HepG2 (cell line): ENCODE data around the gene SLC25A44. TPM values are rescaled to one million over a fixed set of nuclear protein-coding genes. Genes with fewer than 3 reads are reported as not detected.

Experiments
- BHLHE40 ChIP-seq: IDR thresholded peaks from 2 replicates; pipeline ENCODE4 v1.6.1; 2011; ENCODE audit warnings: low read length, improper control_type of control experiment
- CBX5 ChIP-seq: sonication (generic); formaldehyde crosslinking; IDR thresholded peaks from 2 replicates; pipeline ENCODE4 v1.4.0; 2020; ENCODE audit warnings: missing genetic modification reagents, borderline replicate concordance
- CENPX ChIP-seq: sonication (generic); formaldehyde crosslinking; IDR thresholded peaks from 2 replicates; pipeline ENCODE4 v1.9.0; 2021; ENCODE audit warnings: mild to moderate bottlenecking, missing genetic modification reagents, moderate library complexity
- ERF ChIP-seq: IDR thresholded peaks from 2 replicates; pipeline ENCODE4 v1.6.1; 2018; ENCODE audit warnings: missing biosample characterization, missing genetic modification reagents
- HNRNPLL ChIP-seq: fragments of 200-400 bp; formaldehyde crosslinking; IDR thresholded peaks from 2 replicates; pipeline ENCODE4 v1.6.1; 2017; ENCODE audit warnings: mild to moderate bottlenecking, low read depth, low read length; ENCODE audit not compliant: poor library complexity, severe bottlenecking
- HOXA3 ChIP-seq: sonication (generic); formaldehyde crosslinking; IDR thresholded peaks from 2 replicates; pipeline ENCODE4 v1.5.0; 2020; ENCODE audit warnings: missing genetic modification reagents
- KDM2A ChIP-seq: sonication (generic); formaldehyde crosslinking; IDR thresholded peaks from 2 replicates; pipeline ENCODE4 v1.4.0; 2020; ENCODE audit warnings: low read depth, missing genetic modification reagents, borderline replicate concordance
- SETDB1 ChIP-seq: sonication (generic); formaldehyde crosslinking; IDR thresholded peaks from 2 replicates; pipeline ENCODE4 v1.5.1; 2020; ENCODE audit warnings: missing genetic modification reagents, mild to moderate bottlenecking, borderline replicate concordance
- TEAD3 ChIP-seq: optimal IDR thresholded peaks from 2 replicates; pipeline ENCODE3; 2016; ENCODE audit warnings: borderline replicate concordance
- ZBTB21 ChIP-seq: sonication (generic); formaldehyde crosslinking; IDR thresholded peaks from 2 replicates; pipeline ENCODE4 v1.4.0; 2020; ENCODE audit warnings: missing genetic modification reagents
- ZFP36L1 ChIP-seq: sonication (generic); formaldehyde crosslinking; IDR thresholded peaks from 2 replicates; pipeline ENCODE4 v1.8.0; 2022; ENCODE audit warnings: mild to moderate bottlenecking, missing genetic modification reagents, moderate library complexity
- ZNF207 ChIP-seq: fragments of 450-650 bp; IDR thresholded peaks from 2 replicates; pipeline ENCODE4 v1.6.1; 2016; ENCODE audit warnings: antibody characterized with exemption, borderline replicate concordance
- ZNF326 ChIP-seq: sonication (generic); formaldehyde crosslinking; IDR thresholded peaks from 2 replicates; pipeline ENCODE4 v1.4.0; 2020; ENCODE audit warnings: missing genetic modification reagents, borderline replicate concordance
- ZNF441 ChIP-seq: sonication (generic); formaldehyde crosslinking; IDR thresholded peaks from 2 replicates; pipeline ENCODE4 v1.7.0; 2021; ENCODE audit warnings: missing genetic modification reagents, borderline replicate concordance
- ZNF484 ChIP-seq: sonication (generic); formaldehyde crosslinking; IDR thresholded peaks from 2 replicates; pipeline ENCODE4 v1.5.1; 2020; ENCODE audit warnings: mild to moderate bottlenecking, low read depth, missing genetic modification reagents, borderline replicate concordance
- ZNF605 ChIP-seq: sonication (generic); formaldehyde crosslinking; IDR thresholded peaks from 2 replicates; pipeline ENCODE4 v1.8.0; 2022; ENCODE audit warnings: mild to moderate bottlenecking, missing genetic modification reagents
- polyA plus RNA-seq, 8 experiments: library from polyadenylated mRNA; depleted of rRNA in 3 of 8; stranded (reverse) in 7 of 8; unstranded in 1 of 8; fragments of >200 nt; fragmentation: Illumina TruSeq in 4 of 8; extraction: Trizol in 4 of 8; gene quantifications; 2 replicates each; pipeline versions ENCODE4 v1.2.1 to v1.2.3, GENCODE V29; 2011 to 2016; ENCODE audit warnings: low read depth in 4 of 8, missing spikeins in 1 of 8, mixed read lengths in 1 of 8; ENCODE audit not compliant: insufficient read depth in 1 of 8
- total RNA-seq, 5 experiments: library from RNA; depleted of rRNA; stranded (reverse); fragments of >200 nt; fragmentation: Illumina TruSeq; extraction: Trizol; gene quantifications; 2 replicates each; pipeline ENCODE4 v1.2.3, GENCODE V29; 2016; ENCODE audit warnings: low read depth in 1 of 5
- TF ChIP-seq, protein P1 (sequence below): sonication (generic); formaldehyde crosslinking; IDR thresholded peaks from 2 replicates; pipeline ENCODE4 v1.4.0; 2020; ENCODE audit warnings: missing genetic modification reagents
- TF ChIP-seq, protein P2 (sequence below): sonication (generic); formaldehyde crosslinking; IDR thresholded peaks from 2 replicates; pipeline ENCODE4 v1.8.1; 2023; ENCODE audit warnings: missing genetic modification reagents, mild to moderate bottlenecking, borderline replicate concordance
- TF ChIP-seq, protein P3 (sequence below): sonication (generic); formaldehyde crosslinking; IDR thresholded peaks from 2 replicates; pipeline ENCODE4 v1.4.0; 2020; ENCODE audit warnings: mild to moderate bottlenecking, missing genetic modification reagents
- TF ChIP-seq, protein P4 (sequence below): sonication (generic); formaldehyde crosslinking; IDR thresholded peaks from 2 replicates; pipeline ENCODE4 v1.4.0; 2020; ENCODE audit warnings: missing genetic modification reagents

SLC25A44 gene
- total and polyA plus RNA-seq, 2 of the 13 experiments (the other 11 are each of a cell fraction or from before 2014, with no cell fraction given): 10.7 to 13.4 TPM

DNA sequence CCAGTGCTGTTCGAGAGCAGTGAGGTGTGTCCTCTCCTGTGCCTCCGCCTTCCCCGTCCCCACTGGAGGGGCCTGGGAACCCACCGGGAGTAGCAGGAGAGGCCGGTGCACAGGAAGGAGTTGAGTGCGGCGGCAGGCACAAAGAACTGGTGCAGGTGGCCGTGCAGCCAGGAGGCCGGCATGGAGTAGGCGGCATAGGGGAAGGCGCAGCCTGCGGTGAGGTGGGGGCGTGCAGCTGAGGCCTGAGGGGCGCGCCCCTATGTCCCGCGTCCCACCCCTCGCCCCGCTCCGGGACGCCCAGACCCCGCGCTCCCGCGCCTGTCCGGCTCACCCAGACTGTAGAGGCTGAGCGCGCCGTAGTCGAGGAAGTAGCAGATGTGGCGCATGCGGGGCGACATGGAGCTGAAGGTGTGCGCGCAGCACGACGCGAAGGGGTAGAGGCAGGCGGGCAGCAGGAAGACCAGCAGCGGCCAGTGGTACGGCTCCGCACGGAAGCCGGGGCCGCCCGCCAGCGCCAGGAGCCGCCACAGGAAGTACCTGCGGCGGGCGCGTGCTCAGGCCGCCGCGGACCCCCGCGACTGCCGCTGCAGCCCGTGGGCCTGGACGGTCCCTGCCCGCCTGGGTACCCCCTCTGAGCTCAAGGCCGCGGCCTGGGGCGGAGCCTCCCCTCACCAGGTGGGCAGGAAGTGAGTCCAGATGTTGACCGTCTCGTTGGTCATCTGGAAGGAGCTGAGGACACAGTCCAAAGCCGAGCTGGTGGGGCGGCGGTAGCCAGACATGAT lies 51.7 kb downstream of the SLC25A44 start (continued):
- TF ChIP-seq, protein P1, sequence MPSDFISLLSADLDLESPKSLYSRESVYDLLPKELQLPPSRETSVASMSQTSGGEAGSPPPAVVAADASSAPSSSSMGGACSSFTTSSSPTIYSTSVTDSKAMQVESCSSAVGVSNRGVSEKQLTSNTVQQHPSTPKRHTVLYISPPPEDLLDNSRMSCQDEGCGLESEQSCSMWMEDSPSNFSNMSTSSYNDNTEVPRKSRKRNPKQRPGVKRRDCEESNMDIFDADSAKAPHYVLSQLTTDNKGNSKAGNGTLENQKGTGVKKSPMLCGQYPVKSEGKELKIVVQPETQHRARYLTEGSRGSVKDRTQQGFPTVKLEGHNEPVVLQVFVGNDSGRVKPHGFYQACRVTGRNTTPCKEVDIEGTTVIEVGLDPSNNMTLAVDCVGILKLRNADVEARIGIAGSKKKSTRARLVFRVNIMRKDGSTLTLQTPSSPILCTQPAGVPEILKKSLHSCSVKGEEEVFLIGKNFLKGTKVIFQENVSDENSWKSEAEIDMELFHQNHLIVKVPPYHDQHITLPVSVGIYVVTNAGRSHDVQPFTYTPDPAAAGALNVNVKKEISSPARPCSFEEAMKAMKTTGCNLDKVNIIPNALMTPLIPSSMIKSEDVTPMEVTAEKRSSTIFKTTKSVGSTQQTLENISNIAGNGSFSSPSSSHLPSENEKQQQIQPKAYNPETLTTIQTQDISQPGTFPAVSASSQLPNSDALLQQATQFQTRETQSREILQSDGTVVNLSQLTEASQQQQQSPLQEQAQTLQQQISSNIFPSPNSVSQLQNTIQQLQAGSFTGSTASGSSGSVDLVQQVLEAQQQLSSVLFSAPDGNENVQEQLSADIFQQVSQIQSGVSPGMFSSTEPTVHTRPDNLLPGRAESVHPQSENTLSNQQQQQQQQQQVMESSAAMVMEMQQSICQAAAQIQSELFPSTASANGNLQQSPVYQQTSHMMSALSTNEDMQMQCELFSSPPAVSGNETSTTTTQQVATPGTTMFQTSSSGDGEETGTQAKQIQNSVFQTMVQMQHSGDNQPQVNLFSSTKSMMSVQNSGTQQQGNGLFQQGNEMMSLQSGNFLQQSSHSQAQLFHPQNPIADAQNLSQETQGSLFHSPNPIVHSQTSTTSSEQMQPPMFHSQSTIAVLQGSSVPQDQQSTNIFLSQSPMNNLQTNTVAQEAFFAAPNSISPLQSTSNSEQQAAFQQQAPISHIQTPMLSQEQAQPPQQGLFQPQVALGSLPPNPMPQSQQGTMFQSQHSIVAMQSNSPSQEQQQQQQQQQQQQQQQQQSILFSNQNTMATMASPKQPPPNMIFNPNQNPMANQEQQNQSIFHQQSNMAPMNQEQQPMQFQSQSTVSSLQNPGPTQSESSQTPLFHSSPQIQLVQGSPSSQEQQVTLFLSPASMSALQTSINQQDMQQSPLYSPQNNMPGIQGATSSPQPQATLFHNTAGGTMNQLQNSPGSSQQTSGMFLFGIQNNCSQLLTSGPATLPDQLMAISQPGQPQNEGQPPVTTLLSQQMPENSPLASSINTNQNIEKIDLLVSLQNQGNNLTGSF (CRISPR knock-in tag): peak; percentile 25; the same call in 1 of the 2 replicates
- TF ChIP-seq ZNF441 (CRISPR knock-in tag): no peak
- 0 out of 2 replicates have a peak, but pooled peaks have one; percentile 63 for TF ChIP-seq ZNF605 (CRISPR knock-in tag)
- TF ChIP-seq TEAD3 (CRISPR knock-in tag): no peak
- TF ChIP-seq ERF (CRISPR knock-in tag): no peak
- no peak for TF ChIP-seq ZNF207
- TF ChIP-seq, protein P2, sequence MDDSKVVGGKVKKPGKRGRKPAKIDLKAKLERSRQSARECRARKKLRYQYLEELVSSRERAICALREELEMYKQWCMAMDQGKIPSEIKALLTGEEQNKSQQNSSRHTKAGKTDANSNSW (CRISPR knock-in tag): no peak
- 0 out of 2 replicates have a peak, but pooled peaks have one; percentile 71 for TF ChIP-seq ZNF326
- no peak for TF ChIP-seq ZBTB21 (CRISPR knock-in tag)
- peak; percentile 70 for TF ChIP-seq HOXA3 (CRISPR knock-in tag)
- TF ChIP-seq CENPX (CRISPR knock-in tag): no peak
- TF ChIP-seq KDM2A (CRISPR knock-in tag): peak; percentile 90
- no peak for TF ChIP-seq BHLHE40
- TF ChIP-seq ZFP36L1 (CRISPR knock-in tag): no peak
- no peak for TF ChIP-seq CBX5 (CRISPR knock-in tag)
- TF ChIP-seq, protein P3, sequence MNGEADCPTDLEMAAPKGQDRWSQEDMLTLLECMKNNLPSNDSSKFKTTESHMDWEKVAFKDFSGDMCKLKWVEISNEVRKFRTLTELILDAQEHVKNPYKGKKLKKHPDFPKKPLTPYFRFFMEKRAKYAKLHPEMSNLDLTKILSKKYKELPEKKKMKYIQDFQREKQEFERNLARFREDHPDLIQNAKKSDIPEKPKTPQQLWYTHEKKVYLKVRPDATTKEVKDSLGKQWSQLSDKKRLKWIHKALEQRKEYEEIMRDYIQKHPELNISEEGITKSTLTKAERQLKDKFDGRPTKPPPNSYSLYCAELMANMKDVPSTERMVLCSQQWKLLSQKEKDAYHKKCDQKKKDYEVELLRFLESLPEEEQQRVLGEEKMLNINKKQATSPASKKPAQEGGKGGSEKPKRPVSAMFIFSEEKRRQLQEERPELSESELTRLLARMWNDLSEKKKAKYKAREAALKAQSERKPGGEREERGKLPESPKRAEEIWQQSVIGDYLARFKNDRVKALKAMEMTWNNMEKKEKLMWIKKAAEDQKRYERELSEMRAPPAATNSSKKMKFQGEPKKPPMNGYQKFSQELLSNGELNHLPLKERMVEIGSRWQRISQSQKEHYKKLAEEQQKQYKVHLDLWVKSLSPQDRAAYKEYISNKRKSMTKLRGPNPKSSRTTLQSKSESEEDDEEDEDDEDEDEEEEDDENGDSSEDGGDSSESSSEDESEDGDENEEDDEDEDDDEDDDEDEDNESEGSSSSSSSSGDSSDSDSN (CRISPR knock-in tag): peak; percentile 80; the same call in 1 of the 2 replicates
- no peak for TF ChIP-seq SETDB1 (CRISPR knock-in tag)
- TF ChIP-seq, protein P4, sequence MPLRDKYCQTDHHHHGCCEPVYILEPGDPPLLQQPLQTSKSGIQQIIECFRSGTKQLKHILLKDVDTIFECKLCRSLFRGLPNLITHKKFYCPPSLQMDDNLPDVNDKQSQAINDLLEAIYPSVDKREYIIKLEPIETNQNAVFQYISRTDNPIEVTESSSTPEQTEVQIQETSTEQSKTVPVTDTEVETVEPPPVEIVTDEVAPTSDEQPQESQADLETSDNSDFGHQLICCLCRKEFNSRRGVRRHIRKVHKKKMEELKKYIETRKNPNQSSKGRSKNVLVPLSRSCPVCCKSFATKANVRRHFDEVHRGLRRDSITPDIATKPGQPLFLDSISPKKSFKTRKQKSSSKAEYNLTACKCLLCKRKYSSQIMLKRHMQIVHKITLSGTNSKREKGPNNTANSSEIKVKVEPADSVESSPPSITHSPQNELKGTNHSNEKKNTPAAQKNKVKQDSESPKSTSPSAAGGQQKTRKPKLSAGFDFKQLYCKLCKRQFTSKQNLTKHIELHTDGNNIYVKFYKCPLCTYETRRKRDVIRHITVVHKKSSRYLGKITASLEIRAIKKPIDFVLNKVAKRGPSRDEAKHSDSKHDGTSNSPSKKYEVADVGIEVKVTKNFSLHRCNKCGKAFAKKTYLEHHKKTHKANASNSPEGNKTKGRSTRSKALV (CRISPR knock-in tag): 0 out of 2 replicates have a peak, but pooled peaks have one; percentile 22
- no peak for TF ChIP-seq ZNF484 (CRISPR knock-in tag)
- TF ChIP-seq HNRNPLL: peak; percentile 53
